ENCODE measurements around the gene COL18A1. TPM values are rescaled to one million over a fixed set of nuclear protein-coding genes. Genes with fewer than 3 reads are reported as not detected.
"Not testable (repeated sequence)": the region's sequence is repeated elsewhere in the genome, so short reads cannot be mapped to it uniquely, and the experiment has no call there.

COL18A1 gene
- total and polyA plus RNA-seq, 11 donors = 31.7 to 109 (median 59.0) TPM

- Histone ChIP-seq H3K36me3 (peaks cover 0 to 36% (median 22%) of the 10 kb centered on the region in 9 donors), H3K27me3 (no peaks in the 10 kb centered on the region), H3K4me1 (no peaks in the 10 kb centered on the region), H3K4me3 (no peak overlapping the region), H3K9me3 (no peaks in the 10 kb centered on the region), H3K27ac (no peak overlapping the region)
- intact Hi-C loops (cut with DNase I) = no loop called here
- no peak for TF ChIP-seq POLR2A (IDR thresholded peaks at IDR 0.05)
- TF ChIP-seq, protein P1, sequence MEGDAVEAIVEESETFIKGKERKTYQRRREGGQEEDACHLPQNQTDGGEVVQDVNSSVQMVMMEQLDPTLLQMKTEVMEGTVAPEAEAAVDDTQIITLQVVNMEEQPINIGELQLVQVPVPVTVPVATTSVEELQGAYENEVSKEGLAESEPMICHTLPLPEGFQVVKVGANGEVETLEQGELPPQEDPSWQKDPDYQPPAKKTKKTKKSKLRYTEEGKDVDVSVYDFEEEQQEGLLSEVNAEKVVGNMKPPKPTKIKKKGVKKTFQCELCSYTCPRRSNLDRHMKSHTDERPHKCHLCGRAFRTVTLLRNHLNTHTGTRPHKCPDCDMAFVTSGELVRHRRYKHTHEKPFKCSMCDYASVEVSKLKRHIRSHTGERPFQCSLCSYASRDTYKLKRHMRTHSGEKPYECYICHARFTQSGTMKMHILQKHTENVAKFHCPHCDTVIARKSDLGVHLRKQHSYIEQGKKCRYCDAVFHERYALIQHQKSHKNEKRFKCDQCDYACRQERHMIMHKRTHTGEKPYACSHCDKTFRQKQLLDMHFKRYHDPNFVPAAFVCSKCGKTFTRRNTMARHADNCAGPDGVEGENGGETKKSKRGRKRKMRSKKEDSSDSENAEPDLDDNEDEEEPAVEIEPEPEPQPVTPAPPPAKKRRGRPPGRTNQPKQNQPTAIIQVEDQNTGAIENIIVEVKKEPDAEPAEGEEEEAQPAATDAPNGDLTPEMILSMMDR (IDR thresholded peaks at IDR 0.05) = no peak
- no peak for ATAC-seq
- DNase-seq = peak in 4 of 5 donors; percentile 12 to 48 (median 16)
- 70 to 93% (median 86%) methylated on average over 6 to 13 of the region's 13 CpGs for WGBS, 4 donors
Measured at GRCh38 chr21:45502006-45502345, 97.0 kb downstream of the COL18A1 start.

- 90 to 96% (median 94%) methylated on average over 10 of the region's 10 CpGs for WGBS, 4 donors
- TF ChIP-seq, protein P1 (IDR thresholded peaks at IDR 0.05) = no peak
- TF ChIP-seq POLR2A (IDR thresholded peaks at IDR 0.05) = no peak
- no peaks in the 10 kb centered on the region for H3K27me3 ChIP-seq
- no peaks in the 10 kb centered on the region for H3K9me3 ChIP-seq
- H3K4me1 ChIP-seq = no peaks in the 10 kb centered on the region
- intact Hi-C loops (cut with DNase I) = no loop called here
- ATAC-seq (no peak), DNase-seq (peak in 2 of 5 donors; percentile 9 to 19)
- H3K36me3 ChIP-seq = peaks cover 0 to 32% (median 16%) of the 10 kb centered on the region in 9 donors
- no peak overlapping the region for H3K4me3 ChIP-seq
- no peak overlapping the region for H3K27ac ChIP-seq
Measured at GRCh38 chr21:45502600-45502999, 97.6 kb downstream of the COL18A1 start.

GRCh38 chr21:45503226-45503625 is 98.3 kb downstream of the COL18A1 start:
- DNase-seq; H3K27ac ChIP-seq; H3K9me3 ChIP-seq; H3K4me1 ChIP-seq; H3K4me3 ChIP-seq; ATAC-seq; H3K27me3 ChIP-seq; intact Hi-C loops (cut with DNase I): not testable (repeated sequence)
- WGBS, 4 donors = 89 to 97% (median 92%) methylated on average over 3 to 4 of the region's 4 CpGs
- H3K36me3 ChIP-seq = peaks cover 0 to 27% (median 10%) of the 10 kb centered on the region in 9 donors

GRCh38 chr21:45504021-45504515 is 99.1 kb downstream of the COL18A1 start:
- ATAC-seq = no peak
- Histone ChIP-seq H3K27me3 (no peaks in the 10 kb centered on the region), H3K9me3 (no peaks in the 10 kb centered on the region), H3K4me1 (no peaks in the 10 kb centered on the region), H3K4me3 (no peak overlapping the region), H3K36me3 (peaks cover 0 to 19% (median 2%) of the 10 kb centered on the region in 9 donors), H3K27ac (no peak overlapping the region)
- TF ChIP-seq POLR2A (IDR thresholded peaks at IDR 0.05) = no peak
- TF ChIP-seq, protein P1 (IDR thresholded peaks at IDR 0.05) = no peak
- DNase-seq = peak in 4 of 5 donors; percentile 8 to 54 (median 16)
- intact Hi-C loops (cut with DNase I) = no loop called here
- 93 to 97% (median 94%) methylated on average over 8 to 22 of the region's 22 CpGs for WGBS, 4 donors
